Measurements from ENCODE around the gene SHISA5. TPM values are rescaled to one million over a fixed set of nuclear protein-coding genes. Genes with fewer than 3 reads are reported as not detected.

The SHISA5 gene
- total and polyA plus RNA-seq, 2 of the 4 experiments (the other 2 are of a cell fraction) = 82.3 to 162 TPM

DNA sequence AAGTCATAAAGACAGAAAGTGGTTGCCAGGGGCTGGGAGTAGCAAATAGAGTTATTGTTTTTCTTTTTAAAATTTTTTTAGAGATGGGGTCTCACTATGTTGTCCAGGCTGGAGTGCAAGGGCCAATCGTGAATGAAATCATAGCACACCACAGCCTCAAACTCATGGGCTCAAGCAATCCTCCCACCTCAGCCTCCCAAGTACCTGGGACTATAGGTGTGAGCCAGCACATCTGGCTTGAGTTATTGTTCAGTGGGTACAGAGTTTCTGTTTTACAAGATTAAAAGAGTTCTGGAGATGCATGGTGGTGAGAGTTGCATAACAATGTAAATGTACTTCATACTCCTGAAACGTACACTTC, 29.0 kb upstream of the SHISA5 start:
- H3K9me1 ChIP-seq (ENCODE audit: insufficient read depth, low read length) = peaks cover 5% of the 10 kb centered on the region; the same call in 1 of the 2 replicates
- H2AK9ac ChIP-seq (replicated peaks; ENCODE audit: low read depth, low read length, poor library complexity) = no peak overlapping the region
- ATAC-seq (ENCODE audit: low read depth) (no peak), DNase-seq (no peak)
- no peak overlapping the region for H3K4me2 ChIP-seq (ENCODE audit: low read depth, low read length)
- peaks cover 34% of the 10 kb centered on the region for H3K36me3 ChIP-seq (ENCODE audit: control insufficient read depth, insufficient read depth, low read length)
- no peak overlapping the region for H4K5ac ChIP-seq (ENCODE audit: low read depth, low read length)
- H2AFZ ChIP-seq (replicated peaks; ENCODE audit: low read length, poor library complexity) = no peak overlapping the region
- no peaks in the 10 kb centered on the region for H3K4me1 ChIP-seq (ENCODE audit: control insufficient read depth, insufficient read depth, low read length)
- TF ChIP-seq, protein P1, sequence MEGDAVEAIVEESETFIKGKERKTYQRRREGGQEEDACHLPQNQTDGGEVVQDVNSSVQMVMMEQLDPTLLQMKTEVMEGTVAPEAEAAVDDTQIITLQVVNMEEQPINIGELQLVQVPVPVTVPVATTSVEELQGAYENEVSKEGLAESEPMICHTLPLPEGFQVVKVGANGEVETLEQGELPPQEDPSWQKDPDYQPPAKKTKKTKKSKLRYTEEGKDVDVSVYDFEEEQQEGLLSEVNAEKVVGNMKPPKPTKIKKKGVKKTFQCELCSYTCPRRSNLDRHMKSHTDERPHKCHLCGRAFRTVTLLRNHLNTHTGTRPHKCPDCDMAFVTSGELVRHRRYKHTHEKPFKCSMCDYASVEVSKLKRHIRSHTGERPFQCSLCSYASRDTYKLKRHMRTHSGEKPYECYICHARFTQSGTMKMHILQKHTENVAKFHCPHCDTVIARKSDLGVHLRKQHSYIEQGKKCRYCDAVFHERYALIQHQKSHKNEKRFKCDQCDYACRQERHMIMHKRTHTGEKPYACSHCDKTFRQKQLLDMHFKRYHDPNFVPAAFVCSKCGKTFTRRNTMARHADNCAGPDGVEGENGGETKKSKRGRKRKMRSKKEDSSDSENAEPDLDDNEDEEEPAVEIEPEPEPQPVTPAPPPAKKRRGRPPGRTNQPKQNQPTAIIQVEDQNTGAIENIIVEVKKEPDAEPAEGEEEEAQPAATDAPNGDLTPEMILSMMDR (conservative IDR thresholded peaks at IDR 0.05; ENCODE audit: low read depth, low read length) = no peak
- TF ChIP-seq, protein P2, sequence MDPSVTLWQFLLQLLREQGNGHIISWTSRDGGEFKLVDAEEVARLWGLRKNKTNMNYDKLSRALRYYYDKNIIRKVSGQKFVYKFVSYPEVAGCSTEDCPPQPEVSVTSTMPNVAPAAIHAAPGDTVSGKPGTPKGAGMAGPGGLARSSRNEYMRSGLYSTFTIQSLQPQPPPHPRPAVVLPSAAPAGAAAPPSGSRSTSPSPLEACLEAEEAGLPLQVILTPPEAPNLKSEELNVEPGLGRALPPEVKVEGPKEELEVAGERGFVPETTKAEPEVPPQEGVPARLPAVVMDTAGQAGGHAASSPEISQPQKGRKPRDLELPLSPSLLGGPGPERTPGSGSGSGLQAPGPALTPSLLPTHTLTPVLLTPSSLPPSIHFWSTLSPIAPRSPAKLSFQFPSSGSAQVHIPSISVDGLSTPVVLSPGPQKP (IDR thresholded peaks at IDR 0.05; ENCODE audit: borderline replicate concordance, low read depth, low read length) = no peak
- TF ChIP-seq FOS (IDR thresholded peaks at IDR 0.05; ENCODE audit: low read depth, low read length) (no peak), RAD21 (IDR thresholded peaks at IDR 0.05; ENCODE audit: low read length) (no peak), MAZ (IDR thresholded peaks at IDR 0.05; ENCODE audit: borderline replicate concordance, low read depth, low read length) (no peak), CHD1 (IDR thresholded peaks at IDR 0.05; ENCODE audit: low read depth, low read length) (no peak), MAFK (IDR thresholded peaks at IDR 0.05; ENCODE audit: low read depth, low read length) (no peak), POLR2A (IDR thresholded peaks at IDR 0.05; ENCODE audit: low read depth, low read length) (no peak), BHLHE40 (IDR thresholded peaks at IDR 0.05; ENCODE audit: low read depth, low read length) (no peak), CEBPB (IDR thresholded peaks at IDR 0.05; ENCODE audit: low read depth, low read length) (no peak)
- no peak overlapping the region for H2BK120ac ChIP-seq (ENCODE audit: low read depth, low read length)
- H4K91ac ChIP-seq (ENCODE audit: insufficient read depth, low read depth, low read length) = no peak overlapping the region
- no CpG with 5 or more reads among the region's 2 CpGs for WGBS, 2 experiments (ENCODE audit: extremely low coverage in 2 of 2, insufficient read length in 1 of 2)
- dilution Hi-C loops (cut with HindIII; ENCODE audit: low sequenced_read_pairs, unreplicated experiment) = no loop called here
- no peak overlapping the region for H3K18ac ChIP-seq (ENCODE audit: low read depth, low read length)
- BruUV-seq (replicated peaks) = no TSS peak
- H3K4me3 ChIP-seq (ENCODE audit: insufficient read depth, low read depth, low read length) = no peak overlapping the region
- no peak overlapping the region for H3K14ac ChIP-seq (replicated peaks; ENCODE audit: low read depth, low read length)
- ChIA-PET POLR2A (ENCODE audit: unreplicated experiment) (no interaction called here), CTCF (interaction anchor here (1.3 to 2.9 kb wide), 3 partner anchors 16 to 69 kb away, joined by 3 to 9 read pairs (median 3); no protein-coding TSS in a partner anchor)
- H3K9ac ChIP-seq (ENCODE audit: low read depth, low read length) = no peak overlapping the region
- no peak overlapping the region for H2BK5ac ChIP-seq (ENCODE audit: low read depth, low read length, poor library complexity, severe bottlenecking)
- peaks cover 0 to 4% of the 10 kb centered on the region in 2 experiments; a peak in 2 of 4 replicates for H3K79me1 ChIP-seq (ENCODE audit: low read depth in 1 of 2, low read length in 2 of 2)
- no peak overlapping the region for H2AK5ac ChIP-seq (ENCODE audit: low read depth, low read length)
- no peaks in the 10 kb centered on the region for H3K9me3 ChIP-seq (ENCODE audit: control insufficient read depth, insufficient read depth, low read length)
- H3K56ac ChIP-seq (ENCODE audit: extremely low read depth, insufficient read depth, low read length) = no peak overlapping the region
- H3K4ac ChIP-seq (ENCODE audit: low read depth, low read length) = no peak overlapping the region
- H4K8ac ChIP-seq (ENCODE audit: low read depth in 2 of 2, low read length in 2 of 2) = no peak overlapping the region
- no peak overlapping the region for H2BK20ac ChIP-seq (ENCODE audit: low read depth, low read length)
- H3K27ac ChIP-seq (ENCODE audit: insufficient read depth, low read length) = no peak overlapping the region
- H2BK15ac ChIP-seq (ENCODE audit: low read depth, low read length) = no peak overlapping the region
- H3K27me3 ChIP-seq (ENCODE audit: control insufficient read depth, insufficient read depth, low read length) = no peaks in the 10 kb centered on the region
- H3K23ac ChIP-seq (ENCODE audit: low read depth, low read length) = no peak overlapping the region
- intact Hi-C loops (cut with micrococcal nuclease) = no loop called here
- in situ Hi-C loops (cut with MboI; ENCODE audit: low sequenced_read_pairs) = no loop called here
- no peaks in the 10 kb centered on the region for H4K20me1 ChIP-seq (ENCODE audit: insufficient read depth, low read length)
